ENCODE measurements around the gene ARFRP1. TPM values are rescaled to one million over a fixed set of nuclear protein-coding genes. Genes with fewer than 3 reads are reported as not detected.

Gene ARFRP1
- total and polyA plus RNA-seq, 2 of the 13 experiments (the other 11 are each of a cell fraction or from before 2014, with no cell fraction given) = 32.0 to 51.1 TPM

- TF ChIP-seq ZBTB39 (CRISPR knock-in tag; IDR thresholded peaks at IDR 0.05) = peak; percentile 44; the same call in 1 of the 2 replicates
- no peak for TF ChIP-seq ZNF589 (CRISPR knock-in tag; conservative IDR thresholded peaks at IDR 0.05)
- TF ChIP-seq ZNF281 (CRISPR knock-in tag; IDR thresholded peaks at IDR 0.05; ENCODE audit: borderline replicate concordance) = peak; percentile 73
- peak; percentile 97 for TF ChIP-seq SNAPC4 (CRISPR knock-in tag; IDR thresholded peaks at IDR 0.05)
- peak; percentile 88; the same call in 1 of the 2 replicates for TF ChIP-seq MYPOP (CRISPR knock-in tag; IDR thresholded peaks at IDR 0.05)
- TF ChIP-seq SP140L (CRISPR knock-in tag; IDR thresholded peaks at IDR 0.05; ENCODE audit: borderline replicate concordance) = peak; percentile 69; the same call in 1 of the 2 replicates
- TF ChIP-seq HNRNPLL (IDR thresholded peaks at IDR 0.05; ENCODE audit: low read depth, low read length, poor library complexity, severe bottlenecking) = peak; percentile 95
- peak; percentile 42; the same call in 1 of the 2 replicates for TF ChIP-seq RFX3 (CRISPR knock-in tag; IDR thresholded peaks at IDR 0.05)
- TF ChIP-seq ZNF326 (CRISPR knock-in tag; IDR thresholded peaks at IDR 0.05; ENCODE audit: borderline replicate concordance) = no peak; the same call in 1 of the 2 replicates
- peak; percentile 92; the same call in 1 of the 2 replicates for TF ChIP-seq NR1H2 (CRISPR knock-in tag; IDR thresholded peaks at IDR 0.05; ENCODE audit: borderline replicate concordance, low read depth)
- TF ChIP-seq RFX5 (IDR thresholded peaks at IDR 0.05; ENCODE audit: low read depth, low read length) = peak; percentile 36; the same call in 1 of the 2 replicates
- TF ChIP-seq SRSF9 (IDR thresholded peaks at IDR 0.05; ENCODE audit: borderline replicate concordance, insufficient read depth, low read depth, low read length, poor library complexity, severe bottlenecking) = no peak
- peak; percentile 98 for TF ChIP-seq CREM (IDR thresholded peaks at IDR 0.05)
- TF ChIP-seq CREM (CRISPR knock-in tag; IDR thresholded peaks at IDR 0.05) = no peak
- no peak for TF ChIP-seq TBL1XR1 (IDR thresholded peaks at IDR 0.05; ENCODE audit: borderline replicate concordance, low read length, partially characterized antibody)
- peak; percentile 72; the same call in 1 of the 2 replicates for TF ChIP-seq NCOR1 (IDR thresholded peaks at IDR 0.05; ENCODE audit: borderline replicate concordance, low read length)
- peak; percentile 98 for TF ChIP-seq HOXA3 (CRISPR knock-in tag; IDR thresholded peaks at IDR 0.05)
Measured at GRCh38 chr20:63657937-63658748, 49.6 kb downstream of the ARFRP1 start, which contains the start of gene RTEL1 (continued).
